Transverse colon (tissue), 4 donors: ENCODE results near the gene MYO1B. TPM values are rescaled to one million over a fixed set of nuclear protein-coding genes. Genes with fewer than 3 reads are reported as not detected.

Experiments
- DNase-seq: peaks from one replicate; pipeline ENCODE4 v3.0.0-alpha.2; 2019
- H3K27ac ChIP-seq, 4 donors: fragments of 200-600 bp; sonication (generic); 2 replicates each; pipeline ENCODE4 v1.5.1; 2016 to 2018; ENCODE audit warnings: inconsistent platforms in 4 of 4
- H3K27me3 ChIP-seq: fragments of 200-600 bp; sonication (generic); 2 replicates; pipeline ENCODE4 v1.5.1; 2017; ENCODE audit warnings: inconsistent platforms
- H3K36me3 ChIP-seq, 4 donors: fragments of 200-600 bp; sonication (generic); 2 replicates each; pipeline ENCODE4 v1.5.1; 2017 to 2019; ENCODE audit warnings: inconsistent platforms in 4 of 4
- H3K4me1 ChIP-seq, 4 donors: fragments of 200-600 bp; sonication (generic); 2 replicates each; pipeline ENCODE4 v1.5.1; 2017 to 2020; ENCODE audit warnings: inconsistent platforms in 4 of 4
- H3K4me3 ChIP-seq, 4 donors: fragments of 200-600 bp; sonication (generic); 1 replicate in 1 of 4; 2 replicates in 3 of 4; pipeline versions ENCODE4 v1.5.1 to v1.6.1; 2017 to 2019; ENCODE audit warnings: inconsistent platforms in 4 of 4
- H3K9me3 ChIP-seq, 2 donors: fragments of 200-600 bp; sonication (generic); 2 replicates each; pipeline ENCODE4 v1.5.1; 2017 to 2019; ENCODE audit warnings: inconsistent platforms in 2 of 2
- CTCF ChIP-seq, 5 experiments: fragments of 200-600 bp in 3 of 5; fragments of 450-650 bp in 2 of 5; sonication (generic) in 3 of 5; IDR thresholded peaks; 1 replicate in 2 of 5; 2 replicates in 3 of 5; pipeline ENCODE4 v1.5.1; 2016 to 2017; ENCODE audit warnings: antibody characterized with exemption in 5 of 5, inconsistent platforms in 3 of 5, mild to moderate bottlenecking in 2 of 5, moderate library complexity in 1 of 5
- EP300 ChIP-seq: sonication (generic); formaldehyde crosslinking; IDR thresholded peaks from one replicate; pipeline ENCODE4 v1.6.1; 2017; ENCODE audit warnings: antibody characterized with exemption, low read depth
- POLR2A ChIP-seq: fragments of 450-650 bp; IDR thresholded peaks from one replicate; pipeline ENCODE4 v1.6.1; 2016; ENCODE audit warnings: antibody characterized with exemption, mild to moderate bottlenecking, moderate library complexity
- POLR2AphosphoS5 ChIP-seq, 3 donors: sonication (generic); formaldehyde crosslinking; IDR thresholded peaks; one replicate each; pipeline ENCODE4 v1.6.1; 2016; ENCODE audit warnings: antibody characterized with exemption in 3 of 3
- WGBS, 2 donors: methylation state at CpG; one replicate each; pipeline ENCODE4 v1.1.5; 2018; ENCODE audit warnings: low coverage in 1 of 2; 5-methylcytosine and 5-hydroxymethylcytosine counted together
- in situ Hi-C, 4 donors: fragments of 200-750 bp; cut with MboI; loops; one replicate each; pipeline versions ENCODE4 v1.15.0 to v1.15.1; 2017; ENCODE audit warnings: low sequenced_read_pairs in 3 of 4, low pct_ligation_motif_present in 1 of 4, low pct_unique_long_range_greater_than_20kb in 1 of 4
- intact Hi-C: fragments of 100-400 bp; cut with DNase I; formaldehyde crosslinking; loops from one replicate; pipeline ENCODE4 v1.15.1; 2023; ENCODE audit warnings: low total_unique reads
- total RNA-seq, 4 donors: library from RNA; depleted of rRNA; stranded (reverse); fragments of >200 nt; gene quantifications; one replicate each; pipeline ENCODE4 v1.1.0, GENCODE V29; 2016

The MYO1B gene
- total RNA-seq, 4 donors from 2014 or later, result 17.9 to 37.0 (median 35.0) TPM

DNA sequence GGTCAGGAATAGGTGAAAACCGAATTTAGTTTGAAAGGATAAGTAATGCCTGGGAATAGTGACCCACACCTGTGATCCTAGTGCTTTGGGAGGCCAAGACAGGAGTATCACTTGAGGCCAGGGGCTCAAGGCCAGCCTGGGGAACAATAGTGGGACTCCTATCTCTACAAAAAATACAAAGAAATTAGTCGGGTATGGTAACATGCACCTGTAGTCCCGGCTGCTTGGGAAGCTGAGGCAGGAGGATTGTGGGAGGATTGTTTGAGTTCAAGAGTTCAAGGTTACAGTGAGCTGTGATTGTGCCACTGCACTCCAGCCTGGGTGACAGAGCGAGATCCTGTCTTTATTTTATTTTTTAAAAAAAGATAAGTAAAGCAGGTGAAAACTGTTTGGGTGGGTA is 3.8 kb upstream of the MYO1B start:
- Histone ChIP-seq H3K27ac (no peak overlapping the region), H3K27me3 (no peaks in the 10 kb centered on the region), H3K4me1 (peaks cover 0 to 1% (median 0%) of the 10 kb centered on the region in 4 donors), H3K9me3 (no peaks in the 10 kb centered on the region), H3K36me3 (no peaks in the 10 kb centered on the region), H3K4me3 (no peak overlapping the region)
- 83 to 87% methylated on average over 4 of the region's 4 CpGs for WGBS, 2 donors
- in situ Hi-C loops, result no loop called here
- intact Hi-C loops, result no loop called here
- DNase-seq, result no peak
- no peak for TF ChIP-seq POLR2A
- TF ChIP-seq CTCF (IDR thresholded peaks at IDR 0.05), result no peak
- TF ChIP-seq EP300, result no peak
- no peak for TF ChIP-seq POLR2AphosphoS5 (IDR thresholded peaks at IDR 0.05)

DNA sequence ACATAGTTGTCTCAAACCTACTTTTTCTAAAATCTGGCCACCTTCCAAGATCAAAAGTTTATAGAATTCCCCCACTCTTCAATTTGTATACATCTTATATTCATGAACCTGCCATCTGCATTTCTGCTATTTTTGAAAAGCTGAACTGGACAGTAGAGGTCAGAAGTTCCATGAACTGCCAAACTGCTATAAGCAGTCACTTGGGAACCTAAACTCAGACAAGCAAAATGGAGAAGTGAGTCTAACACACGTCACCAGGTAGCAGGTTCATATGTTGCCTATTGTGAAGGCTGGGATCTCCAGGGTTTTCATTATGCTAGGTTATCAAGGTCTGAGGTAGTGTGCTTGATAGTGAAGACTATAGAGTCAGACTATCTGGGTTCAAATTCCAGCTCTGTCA is 2.0 kb upstream of the MYO1B start:
- in situ Hi-C loops, result no loop called here

DNA sequence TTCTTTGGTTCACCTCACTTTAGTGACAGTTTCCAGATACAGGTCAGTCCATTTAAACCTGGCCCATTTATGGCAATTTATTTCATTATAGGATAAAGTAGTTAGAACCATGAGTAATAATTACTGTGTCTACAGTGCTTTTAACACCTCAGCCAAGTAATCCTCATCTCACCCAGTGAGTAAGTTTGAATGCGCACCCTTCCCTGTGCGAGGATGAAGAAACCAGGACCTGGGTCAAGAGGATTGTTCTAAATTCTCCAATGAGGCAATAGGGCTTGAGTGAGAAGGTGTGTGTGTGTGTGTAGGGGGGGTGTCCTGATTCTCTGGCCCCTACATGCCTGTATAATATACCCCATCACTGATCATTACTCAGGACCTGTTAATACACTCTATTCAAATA is 854 bp upstream of the MYO1B start:
- H3K36me3 ChIP-seq, result no peaks in the 10 kb centered on the region
- intact Hi-C loops, result no loop called here
- no peaks in the 10 kb centered on the region for H3K9me3 ChIP-seq
- no peaks in the 10 kb centered on the region for H3K27me3 ChIP-seq
- in situ Hi-C loops, result no loop called here
- no peak overlapping the region for H3K4me3 ChIP-seq
- WGBS, 2 donors, result 88% methylated on average over 2 of the region's 2 CpGs; no CpG with 5 or more reads in 1 of the 2 donors
- H3K4me1 ChIP-seq, result peaks cover 0 to 21% (median 2%) of the 10 kb centered on the region in 4 donors
- DNase-seq, result no peak
- H3K27ac ChIP-seq, result no peak overlapping the region
- TF ChIP-seq POLR2AphosphoS5 (IDR thresholded peaks at IDR 0.05), result no peak
- no peak for TF ChIP-seq CTCF (IDR thresholded peaks at IDR 0.05)
- TF ChIP-seq POLR2A, result no peak
- TF ChIP-seq EP300, result no peak

More for the DNA sequence above, 2.0 kb upstream of the MYO1B start:
- no peak for TF ChIP-seq POLR2AphosphoS5 (IDR thresholded peaks at IDR 0.05)
- no peak for TF ChIP-seq EP300
- TF ChIP-seq POLR2A, result no peak
- no peak for TF ChIP-seq CTCF (IDR thresholded peaks at IDR 0.05)
- intact Hi-C loops, result no loop called here
- DNase-seq, result no peak
- H3K4me3 ChIP-seq, result no peak overlapping the region
- no peak overlapping the region for H3K27ac ChIP-seq
- H3K27me3 ChIP-seq, result no peaks in the 10 kb centered on the region
- WGBS, 2 donors, result 70 to 100% methylated on average over 1 of the region's 1 CpG
- H3K9me3 ChIP-seq, result no peaks in the 10 kb centered on the region
- H3K4me1 ChIP-seq, result peaks cover 0 to 14% (median 2%) of the 10 kb centered on the region in 4 donors
- no peaks in the 10 kb centered on the region for H3K36me3 ChIP-seq

DNA sequence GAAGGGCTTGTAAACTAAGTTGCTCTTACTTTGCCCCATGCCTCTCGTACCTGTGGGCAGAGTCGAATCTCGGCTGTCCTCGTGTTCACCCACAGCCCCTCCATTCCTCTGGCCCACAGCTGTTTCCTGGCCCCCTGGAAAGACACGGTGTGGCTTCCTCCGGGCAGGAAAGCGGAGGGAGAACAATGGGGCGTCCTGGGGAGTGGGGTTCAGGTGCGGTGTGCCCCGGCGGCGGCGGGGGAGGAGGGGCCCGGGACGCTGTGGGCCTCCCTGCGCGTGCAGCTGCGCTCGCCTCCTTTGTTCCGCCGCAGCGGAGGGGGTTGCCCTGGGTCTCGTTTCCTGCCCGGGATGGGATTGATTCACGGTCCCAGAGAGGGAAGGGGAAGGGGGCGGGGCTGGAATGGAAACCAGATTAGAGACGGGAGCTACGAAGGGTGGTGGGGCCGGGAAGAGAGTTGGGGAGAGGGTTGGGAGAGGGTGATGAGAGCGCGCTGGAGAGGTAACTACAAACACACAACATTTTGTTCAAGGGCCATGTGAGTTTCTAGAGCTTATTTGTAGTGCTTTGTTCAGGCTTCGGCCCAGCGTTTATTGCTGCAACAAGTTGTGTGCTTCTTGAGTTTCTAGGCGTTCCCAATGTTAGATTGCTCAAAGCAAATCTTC is 796 bp downstream of the MYO1B start:
- Histone ChIP-seq H3K27ac (peak overlapping the region; percentile 75 to 87 (median 82)), H3K4me1 (peaks cover 0 to 22% (median 2%) of the 10 kb centered on the region in 4 donors), H3K4me3 (peak overlapping the region; percentile 58 to 81 (median 73)), H3K36me3 (no peaks in the 10 kb centered on the region), H3K9me3 (no peaks in the 10 kb centered on the region), H3K27me3 (no peaks in the 10 kb centered on the region)
- WGBS, 2 donors, result 0 to 6% methylated on average over 3 to 34 of the region's 34 CpGs
- TF ChIP-seq POLR2A, result no peak
- TF ChIP-seq EP300, result no peak
- TF ChIP-seq CTCF (IDR thresholded peaks at IDR 0.05), result no peak
- no peak for TF ChIP-seq POLR2AphosphoS5 (IDR thresholded peaks at IDR 0.05)
- intact Hi-C loops (no loop called here), in situ Hi-C loops (no loop called here)
- DNase-seq, result peak; percentile 69
